Measurements from ENCODE around the gene CASK. TPM values are rescaled to one million over a fixed set of nuclear protein-coding genes. Genes with fewer than 3 reads are reported as not detected.

The CASK gene
- total RNA-seq, 1 experiment from 2014 or later: 15.8 TPM

- Histone ChIP-seq H3K4me1 (replicated peaks) (no peaks in the 10 kb centered on the region), H3K36me3 (no peaks in the 10 kb centered on the region), H3K27me3 (replicated peaks) (no peaks in the 10 kb centered on the region), H3K9me3 (replicated peaks) (no peaks in the 10 kb centered on the region), H3K4me3 (no peak overlapping the region), H3K27ac (no peak overlapping the region)
- DNase-seq (ENCODE audit: low read depth in 1 of 2, low spot score in 2 of 2): no peak
Observed at GRCh38 chrX:41931591-41931990, 8.2 kb upstream of the CASK start.

GRCh38 chrX:41923978-41924683, 777 bp upstream of the CASK start:
- no peaks in the 10 kb centered on the region for H3K9me3 ChIP-seq (replicated peaks)
- peak overlapping the region; percentile 73 for H3K4me3 ChIP-seq
- no peaks in the 10 kb centered on the region for H3K36me3 ChIP-seq
- no peaks in the 10 kb centered on the region for H3K27me3 ChIP-seq (replicated peaks)
- peak overlapping the region; percentile 45; the same call in 1 of the 2 replicates for H3K27ac ChIP-seq
- peaks cover 3% of the 10 kb centered on the region; the same call in 1 of the 2 replicates for H3K4me1 ChIP-seq (replicated peaks)
- peak in 1 of 2 experiments; percentile 33 for DNase-seq (ENCODE audit: low read depth in 1 of 2, low spot score in 2 of 2)

- Histone ChIP-seq H3K27me3 (replicated peaks) (no peaks in the 10 kb centered on the region), H3K4me3 (peak overlapping the region; percentile 73), H3K27ac (no peak overlapping the region), H3K4me1 (replicated peaks) (peaks cover 3% of the 10 kb centered on the region; the same call in 1 of the 2 replicates), H3K9me3 (replicated peaks) (no peaks in the 10 kb centered on the region), H3K36me3 (no peaks in the 10 kb centered on the region)
- peak; percentile 15 to 41 for DNase-seq (ENCODE audit: low read depth in 1 of 2, low spot score in 2 of 2)
Observed at GRCh38 chrX:41922431-41923151, 763 bp downstream of the CASK start.

GRCh38 chrX:41921492-41922430, 1.6 kb downstream of the CASK start:
- Histone ChIP-seq H3K9me3 (replicated peaks) (no peaks in the 10 kb centered on the region), H3K4me1 (replicated peaks) (peaks cover 3% of the 10 kb centered on the region; the same call in 1 of the 2 replicates), H3K27ac (no peak overlapping the region), H3K4me3 (peak overlapping the region; percentile 73), H3K27me3 (replicated peaks) (no peaks in the 10 kb centered on the region), H3K36me3 (no peaks in the 10 kb centered on the region)
- peak in 1 of 2 experiments; percentile 21 for DNase-seq (ENCODE audit: low read depth in 1 of 2, low spot score in 2 of 2)

GRCh38 chrX:41919870-41920269, 3.5 kb downstream of the CASK start:
- Histone ChIP-seq H3K4me3 (no peak overlapping the region), H3K4me1 (replicated peaks) (peaks cover 3% of the 10 kb centered on the region; the same call in 1 of the 2 replicates), H3K27ac (no peak overlapping the region), H3K36me3 (no peaks in the 10 kb centered on the region), H3K9me3 (replicated peaks) (no peaks in the 10 kb centered on the region), H3K27me3 (replicated peaks) (no peaks in the 10 kb centered on the region)
- no peak for DNase-seq (ENCODE audit: low read depth in 1 of 2, low spot score in 2 of 2)

- Histone ChIP-seq H3K4me1 (replicated peaks) (no peaks in the 10 kb centered on the region), H3K4me3 (no peak overlapping the region), H3K27ac (no peak overlapping the region), H3K27me3 (replicated peaks) (no peaks in the 10 kb centered on the region), H3K36me3 (no peaks in the 10 kb centered on the region), H3K9me3 (replicated peaks) (no peaks in the 10 kb centered on the region)
- no peak for DNase-seq (ENCODE audit: low read depth in 1 of 2, low spot score in 2 of 2)
Observed at GRCh38 chrX:41917517-41917916, 5.8 kb downstream of the CASK start.

GRCh38 chrX:41913476-41913875, 9.9 kb downstream of the CASK start:
- Histone ChIP-seq H3K36me3 (no peaks in the 10 kb centered on the region), H3K27ac (no peak overlapping the region), H3K9me3 (replicated peaks) (no peaks in the 10 kb centered on the region), H3K4me3 (no peak overlapping the region), H3K4me1 (replicated peaks) (no peaks in the 10 kb centered on the region), H3K27me3 (replicated peaks) (no peaks in the 10 kb centered on the region)
- no peak for DNase-seq (ENCODE audit: low read depth in 1 of 2, low spot score in 2 of 2)

- no peak for DNase-seq (ENCODE audit: low read depth in 1 of 2, low spot score in 2 of 2)
- H3K27me3 ChIP-seq (replicated peaks): no peaks in the 10 kb centered on the region
- no peak overlapping the region for H3K27ac ChIP-seq
- no peaks in the 10 kb centered on the region for H3K36me3 ChIP-seq
- no peaks in the 10 kb centered on the region for H3K4me1 ChIP-seq (replicated peaks)
- no peak overlapping the region for H3K4me3 ChIP-seq
- H3K9me3 ChIP-seq (replicated peaks): no peaks in the 10 kb centered on the region
Observed at GRCh38 chrX:41912923-41913322, 10.4 kb downstream of the CASK start.

GRCh38 chrX:41909068-41909467, 14.3 kb downstream of the CASK start:
- no peak overlapping the region for H3K27ac ChIP-seq
- H3K9me3 ChIP-seq (replicated peaks): no peaks in the 10 kb centered on the region
- H3K4me1 ChIP-seq (replicated peaks): no peaks in the 10 kb centered on the region
- H3K4me3 ChIP-seq: no peak overlapping the region
- H3K27me3 ChIP-seq (replicated peaks): no peaks in the 10 kb centered on the region
- DNase-seq (ENCODE audit: low read depth in 1 of 2, low spot score in 2 of 2): no peak
- no peaks in the 10 kb centered on the region for H3K36me3 ChIP-seq

GRCh38 chrX:41906515-41907187, 16.7 kb downstream of the CASK start:
- Histone ChIP-seq H3K27me3 (replicated peaks) (no peaks in the 10 kb centered on the region), H3K4me3 (no peak overlapping the region), H3K9me3 (replicated peaks) (no peaks in the 10 kb centered on the region), H3K27ac (no peak overlapping the region), H3K36me3 (no peaks in the 10 kb centered on the region), H3K4me1 (replicated peaks) (no peaks in the 10 kb centered on the region)
- no peak for DNase-seq (ENCODE audit: low read depth in 1 of 2, low spot score in 2 of 2)

GRCh38 chrX:41903544-41903943, 19.8 kb downstream of the CASK start:
- Histone ChIP-seq H3K27ac (no peak overlapping the region), H3K4me1 (replicated peaks) (no peaks in the 10 kb centered on the region), H3K4me3 (no peak overlapping the region), H3K9me3 (replicated peaks) (no peaks in the 10 kb centered on the region), H3K36me3 (no peaks in the 10 kb centered on the region), H3K27me3 (replicated peaks) (no peaks in the 10 kb centered on the region)
- no peak for DNase-seq (ENCODE audit: low read depth in 1 of 2, low spot score in 2 of 2)

GRCh38 chrX:41900321-41900720, 23.0 kb downstream of the CASK start:
- H3K4me1 ChIP-seq (replicated peaks): no peaks in the 10 kb centered on the region
- H3K4me3 ChIP-seq: no peak overlapping the region
- no peak for DNase-seq (ENCODE audit: low read depth in 1 of 2, low spot score in 2 of 2)
- H3K27ac ChIP-seq: no peak overlapping the region
- H3K36me3 ChIP-seq: no peaks in the 10 kb centered on the region
- H3K27me3 ChIP-seq (replicated peaks): no peaks in the 10 kb centered on the region
- H3K9me3 ChIP-seq (replicated peaks): no peaks in the 10 kb centered on the region

GRCh38 chrX:41895826-41896225, 27.5 kb downstream of the CASK start:
- H3K4me1 ChIP-seq (replicated peaks): no peaks in the 10 kb centered on the region
- H3K4me3 ChIP-seq: no peak overlapping the region
- DNase-seq (ENCODE audit: low read depth in 1 of 2, low spot score in 2 of 2): no peak
- H3K27ac ChIP-seq: no peak overlapping the region
- H3K27me3 ChIP-seq (replicated peaks): no peaks in the 10 kb centered on the region
- H3K9me3 ChIP-seq (replicated peaks): no peaks in the 10 kb centered on the region
- no peaks in the 10 kb centered on the region for H3K36me3 ChIP-seq

Data from SJSA1 (cell line).